ENCODE data around the gene RELN. TPM values are rescaled to one million over a fixed set of nuclear protein-coding genes. Genes with fewer than 3 reads are reported as not detected.

RELN gene
- total and polyA plus RNA-seq, 12 donors, result 0.22 to 1.9 (median 0.93) TPM

DNA sequence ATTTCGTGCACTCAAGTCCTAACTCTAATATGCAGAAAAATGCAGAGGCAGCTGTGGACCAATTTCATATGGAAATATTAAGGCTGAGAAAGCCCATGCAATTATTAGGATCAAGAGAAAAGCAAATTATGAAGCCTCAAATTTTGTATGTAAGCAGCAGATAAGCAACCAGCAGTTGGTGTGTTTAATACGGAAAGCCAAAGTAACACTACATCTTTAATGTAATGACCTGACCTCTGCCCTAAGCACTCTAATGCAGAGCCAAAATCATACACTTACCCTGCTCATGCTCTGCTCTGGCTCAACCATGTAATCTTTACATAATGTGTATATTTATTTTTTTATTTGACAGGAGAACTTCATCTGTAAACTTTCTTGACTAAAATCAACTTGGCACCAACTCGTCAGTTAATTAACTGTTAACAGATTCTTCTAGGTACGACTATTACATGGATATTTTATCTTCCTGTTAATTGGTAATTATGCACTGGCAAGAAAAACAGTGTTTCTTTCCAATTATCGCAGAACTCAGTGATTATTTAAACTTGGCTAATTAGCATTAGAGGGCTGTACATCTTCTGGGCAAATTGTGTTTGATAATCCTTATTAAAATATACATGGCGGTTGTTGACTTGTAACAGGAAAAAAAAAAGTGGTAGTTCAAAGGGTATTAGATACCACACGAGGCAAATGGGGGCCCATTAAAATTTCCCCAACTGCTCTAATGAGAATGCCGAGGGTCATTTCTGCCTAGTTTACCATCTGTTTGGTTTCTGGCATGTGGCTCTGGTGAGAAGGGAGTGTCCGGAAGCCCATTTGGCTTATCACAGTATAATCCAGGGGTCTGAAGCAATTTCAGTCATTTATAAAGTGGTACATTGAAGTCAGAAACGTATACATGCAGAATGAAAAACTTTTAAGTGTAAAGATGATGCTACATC is 94.5 kb downstream of the RELN start:
- intact Hi-C loops (cut with DNase I), result no loop called here
- no peak overlapping the region for H3K27ac ChIP-seq
- H3K4me1 ChIP-seq, result no peaks in the 10 kb centered on the region
- WGBS, 2 donors, result 60 to 66% methylated on average over 10 of the region's 10 CpGs
- ATAC-seq, result no peak
- H3K4me3 ChIP-seq, result no peak overlapping the region
- H3K9me3 ChIP-seq, result no peaks in the 10 kb centered on the region
- DNase-seq, result no peak
- H3K27me3 ChIP-seq, result peaks cover 0 to 3% (median 0%) of the 10 kb centered on the region in 7 donors
- TF ChIP-seq, protein P1, sequence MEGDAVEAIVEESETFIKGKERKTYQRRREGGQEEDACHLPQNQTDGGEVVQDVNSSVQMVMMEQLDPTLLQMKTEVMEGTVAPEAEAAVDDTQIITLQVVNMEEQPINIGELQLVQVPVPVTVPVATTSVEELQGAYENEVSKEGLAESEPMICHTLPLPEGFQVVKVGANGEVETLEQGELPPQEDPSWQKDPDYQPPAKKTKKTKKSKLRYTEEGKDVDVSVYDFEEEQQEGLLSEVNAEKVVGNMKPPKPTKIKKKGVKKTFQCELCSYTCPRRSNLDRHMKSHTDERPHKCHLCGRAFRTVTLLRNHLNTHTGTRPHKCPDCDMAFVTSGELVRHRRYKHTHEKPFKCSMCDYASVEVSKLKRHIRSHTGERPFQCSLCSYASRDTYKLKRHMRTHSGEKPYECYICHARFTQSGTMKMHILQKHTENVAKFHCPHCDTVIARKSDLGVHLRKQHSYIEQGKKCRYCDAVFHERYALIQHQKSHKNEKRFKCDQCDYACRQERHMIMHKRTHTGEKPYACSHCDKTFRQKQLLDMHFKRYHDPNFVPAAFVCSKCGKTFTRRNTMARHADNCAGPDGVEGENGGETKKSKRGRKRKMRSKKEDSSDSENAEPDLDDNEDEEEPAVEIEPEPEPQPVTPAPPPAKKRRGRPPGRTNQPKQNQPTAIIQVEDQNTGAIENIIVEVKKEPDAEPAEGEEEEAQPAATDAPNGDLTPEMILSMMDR (IDR thresholded peaks at IDR 0.05), result no peak
- no peaks in the 10 kb centered on the region for H3K36me3 ChIP-seq

DNA sequence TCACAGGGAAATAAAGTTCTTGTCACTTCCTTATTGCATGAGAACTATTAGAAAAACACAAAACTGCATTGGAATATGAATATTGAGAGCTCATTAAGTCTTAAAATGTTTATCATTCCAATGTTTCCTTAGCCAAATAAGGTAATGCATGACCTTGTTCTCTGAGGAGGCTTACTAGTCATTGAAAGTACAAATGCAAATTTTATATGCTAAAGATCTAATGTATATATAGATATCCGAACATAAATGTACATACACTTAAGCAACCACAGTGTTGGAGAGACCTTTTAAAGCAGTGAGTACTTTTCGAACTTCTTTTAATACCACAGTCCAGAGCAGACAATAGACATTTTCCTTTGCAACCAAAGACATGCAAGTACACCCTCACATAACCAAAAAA is 96.1 kb downstream of the RELN start:
- DNase-seq, result no peak
- Histone ChIP-seq H3K36me3 (no peaks in the 10 kb centered on the region), H3K27ac (no peak overlapping the region), H3K9me3 (no peaks in the 10 kb centered on the region), H3K4me1 (peaks cover 0 to 3% (median 0%) of the 10 kb centered on the region in 9 donors), H3K27me3 (peaks cover 0 to 3% (median 0%) of the 10 kb centered on the region in 7 donors), H3K4me3 (no peak overlapping the region)
- TF ChIP-seq, protein P1 (IDR thresholded peaks at IDR 0.05), result no peak
- intact Hi-C loops (cut with DNase I), result no loop called here
- ATAC-seq, result no peak
- WGBS, 2 donors, result 75 to 88% methylated on average over 2 of the region's 2 CpGs

DNA sequence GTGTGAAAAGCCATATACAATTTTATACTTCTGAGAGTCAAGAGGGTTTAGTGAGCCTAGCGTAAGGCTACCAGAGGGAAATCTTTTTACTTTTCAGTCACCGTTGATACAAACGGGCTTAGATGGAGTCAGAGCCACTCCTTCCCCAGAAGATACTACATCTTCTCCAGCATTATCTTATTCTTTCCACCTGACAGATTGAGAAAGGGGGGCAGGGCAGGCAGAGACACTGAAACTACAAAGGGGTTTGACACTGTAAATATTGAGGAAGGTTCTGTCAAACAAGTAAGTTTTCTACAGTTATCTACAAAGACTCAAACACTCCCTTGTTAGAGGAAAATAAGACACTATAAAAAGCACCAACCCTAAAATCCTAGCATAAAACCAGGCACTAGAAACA is 100.0 kb downstream of the RELN start:
- DNase-seq (no peak), ATAC-seq (no peak)
- intact Hi-C loops (cut with DNase I), result no loop called here
- WGBS, 2 donors, result 27 to 28% methylated on average over 3 of the region's 3 CpGs
- TF ChIP-seq, protein P1 (IDR thresholded peaks at IDR 0.05), result no peak
- Histone ChIP-seq H3K4me1 (peaks cover 0 to 4% (median 0%) of the 10 kb centered on the region in 9 donors), H3K27ac (no peak overlapping the region), H3K4me3 (no peak overlapping the region), H3K36me3 (no peaks in the 10 kb centered on the region), H3K27me3 (no peaks in the 10 kb centered on the region), H3K9me3 (peaks cover 0 to 6% (median 0%) of the 10 kb centered on the region in 11 donors)

DNA sequence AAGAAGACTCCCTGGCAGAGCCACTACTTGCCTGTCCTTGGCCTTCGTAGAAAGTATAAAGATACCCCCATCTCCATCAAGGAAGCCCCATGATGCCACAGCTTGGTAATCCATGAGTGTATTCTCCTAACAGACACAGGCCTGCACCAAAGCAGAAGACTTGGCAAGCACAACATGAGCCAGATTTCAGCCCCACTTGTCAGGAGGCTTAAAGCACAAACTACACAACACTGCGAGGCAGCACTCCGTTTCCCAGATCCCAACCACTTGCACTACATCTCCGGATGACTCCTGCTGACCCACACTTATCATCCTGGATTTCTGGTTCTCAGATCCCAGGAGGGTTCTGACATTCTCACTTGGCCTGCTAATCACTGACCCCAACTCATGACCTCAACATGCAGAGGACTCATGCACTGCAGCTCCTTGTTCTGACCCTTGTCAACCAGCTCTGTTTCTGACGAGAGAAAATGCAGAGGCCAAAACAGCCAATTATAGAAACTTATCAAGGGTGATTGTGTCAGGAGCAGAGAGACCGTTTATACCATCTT is 100.8 kb downstream of the RELN start:
- no peaks in the 10 kb centered on the region for H3K27me3 ChIP-seq
- no peak for ATAC-seq
- TF ChIP-seq, protein P1 (IDR thresholded peaks at IDR 0.05), result no peak

More for the DNA sequence above, 100.8 kb downstream of the RELN start:
- H3K36me3 ChIP-seq, result no peaks in the 10 kb centered on the region
- H3K4me3 ChIP-seq, result no peak overlapping the region
- H3K27ac ChIP-seq, result no peak overlapping the region
- no peak for DNase-seq
- intact Hi-C loops (cut with DNase I), result no loop called here
- WGBS, 2 donors, result 21 to 29% methylated on average over 6 of the region's 6 CpGs
- peaks cover 0 to 6% (median 0%) of the 10 kb centered on the region in 11 donors for H3K9me3 ChIP-seq
- H3K4me1 ChIP-seq, result peaks cover 0 to 4% (median 0%) of the 10 kb centered on the region in 9 donors
